Measurements from ENCODE around the gene SFTPB. TPM values are rescaled to one million over a fixed set of nuclear protein-coding genes. Genes with fewer than 3 reads are reported as not detected.

SFTPB gene
- total RNA-seq, 1 experiment from 2014 or later: not detected

DNA sequence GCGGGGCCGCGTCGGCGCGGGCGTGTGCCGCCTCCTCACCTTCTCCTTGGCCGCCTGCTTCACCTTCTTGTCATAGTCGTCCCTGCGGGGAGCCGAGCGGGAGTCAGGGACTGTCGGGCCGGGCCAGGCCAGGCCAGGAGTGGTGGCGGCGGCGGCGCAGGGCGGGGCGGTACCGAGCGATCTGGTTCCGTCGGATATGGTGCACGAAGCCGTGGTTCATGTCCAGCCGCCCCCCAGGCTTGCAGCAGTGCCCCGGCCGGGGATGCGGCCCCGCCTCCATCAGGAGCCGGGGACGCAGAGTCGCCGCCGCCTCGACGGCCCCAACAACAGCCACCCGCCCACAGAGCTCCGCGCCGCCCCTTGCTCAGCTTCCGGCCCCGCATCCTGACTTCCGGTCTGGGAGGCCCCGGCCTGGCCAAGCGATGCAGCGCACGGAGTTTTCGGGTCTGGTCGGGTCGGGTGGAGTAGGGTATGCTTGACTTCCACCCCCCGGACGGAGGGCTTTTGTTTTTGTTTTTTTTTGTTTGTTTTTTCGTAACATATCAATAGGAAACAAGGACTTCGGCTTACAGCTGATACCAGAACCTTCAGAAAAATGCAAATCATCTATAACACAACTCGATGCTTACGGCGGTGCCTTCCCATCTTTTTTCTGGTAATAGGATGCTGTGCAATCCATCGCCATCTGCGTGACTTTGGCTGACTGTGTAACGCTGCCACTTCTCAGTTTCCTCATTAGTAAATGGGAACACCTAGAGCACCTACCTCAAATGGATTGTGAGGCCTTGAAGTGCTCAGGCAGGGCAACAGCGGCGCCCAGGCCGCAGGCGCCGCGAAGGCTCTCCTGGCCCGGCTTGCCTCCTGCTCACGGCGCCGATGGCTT is 56.1 kb downstream of the SFTPB start, which contains the start of gene C2orf68:
TSS of gene C2orf68 (minus strand) at position 362 of the 883 bp plus-strand sequence. CDS start at position 280, 82 bp downstream.
- DNase-seq: peak; percentile 96
- Histone ChIP-seq H3K27ac (peak within 1 kb of the TSS; percentile 71), H3K9me3 (replicated peaks) (no peaks in the 10 kb centered on the region), H3K4me1 (peaks cover 6% of the 10 kb centered on the region; the same call in 1 of the 2 replicates), H3K36me3 (no peaks in the 10 kb centered on the region; the same call in 1 of the 2 replicates), H3K27me3 (no peaks in the 10 kb centered on the region), H3K4me3 (peak within 1 kb of the TSS; percentile 83)

- H3K4me1 ChIP-seq: peaks cover 6% of the 10 kb centered on the region; the same call in 1 of the 2 replicates
- H3K4me3 ChIP-seq: peak overlapping the region; percentile 83
- H3K27me3 ChIP-seq: no peaks in the 10 kb centered on the region
- H3K9me3 ChIP-seq (replicated peaks): no peaks in the 10 kb centered on the region
- no peaks in the 10 kb centered on the region; the same call in 1 of the 2 replicates for H3K36me3 ChIP-seq
- H3K27ac ChIP-seq: peak overlapping the region; percentile 71; the same call in 1 of the 2 replicates
- no peak for DNase-seq
These were observed 56.7 kb downstream of the SFTPB start for GRCh38 chr2:85611217-85611704.

Other genes starting within 250 kb of the SFTPB start
- 0.25 and 0.77 TPM in 2 replicates for gene SH2D6, start 249.5 kb downstream of the SFTPB start, total RNA-seq (2014; rRNA removed; shearing (Covaris generic))
- gene MAT2A, start 129.0 kb downstream of the SFTPB start, total RNA-seq (2014; rRNA removed; shearing (Covaris generic)): 218 and 291 TPM in 2 replicates
- gene GGCX, start 106.7 kb downstream of the SFTPB start, total RNA-seq (2014; rRNA removed; shearing (Covaris generic)): 37.0 and 38.9 TPM in 2 replicates
- 51.3 and 54.7 TPM in 2 replicates for gene VAMP8, start 90.6 kb downstream of the SFTPB start, total RNA-seq (2014; rRNA removed; shearing (Covaris generic))
- gene VAMP5, start 83.8 kb downstream of the SFTPB start, total RNA-seq (2014; rRNA removed; shearing (Covaris generic)): not detected in 2 replicates
- 91.1 and 111 TPM in 2 replicates for gene RNF181, start 72.5 kb downstream of the SFTPB start, total RNA-seq (2014; rRNA removed; shearing (Covaris generic))
- 5.4 and 5.6 TPM in 2 replicates for gene TMEM150A, start 65.5 kb downstream of the SFTPB start, total RNA-seq (2014; rRNA removed; shearing (Covaris generic))
- gene C2orf68, start 56.1 kb downstream of the SFTPB start, total RNA-seq (2014; rRNA removed; shearing (Covaris generic)): 53.6 and 57.9 TPM in 2 replicates
- gene USP39, start 52.0 kb downstream of the SFTPB start, total RNA-seq (2014; rRNA removed; shearing (Covaris generic)): 120 and 126 TPM in 2 replicates
- gene GNLY, start 26.2 kb upstream of the SFTPB start, total RNA-seq (2014; rRNA removed; shearing (Covaris generic)): not detected in 2 replicates
- 98.9 and 107 TPM in 2 replicates for gene ATOH8, start 85.8 kb upstream of the SFTPB start, total RNA-seq (2014; rRNA removed; shearing (Covaris generic))
- 94.5 and 110 TPM in 2 replicates for gene ST3GAL5, start 220.8 kb upstream of the SFTPB start, total RNA-seq (2014; rRNA removed; shearing (Covaris generic))